CD4-positive, alpha-beta T cell treated with Interleukin-15 for 1 hour (primary cell): Measurements from ENCODE around the gene EIF4A2.
A peak's percentile ranks its signal among the peaks of the same experiment; 100 is the strongest.
"Not testable (repeated sequence)": the region's sequence is repeated elsewhere in the genome, so short reads cannot be mapped to it uniquely, and the experiment has no call there.

Experiments used
- DNase-seq: peaks from one replicate; pipeline ENCODE4 v3.0.0-alpha.2; 2020

Gene EIF4A2

DNA sequence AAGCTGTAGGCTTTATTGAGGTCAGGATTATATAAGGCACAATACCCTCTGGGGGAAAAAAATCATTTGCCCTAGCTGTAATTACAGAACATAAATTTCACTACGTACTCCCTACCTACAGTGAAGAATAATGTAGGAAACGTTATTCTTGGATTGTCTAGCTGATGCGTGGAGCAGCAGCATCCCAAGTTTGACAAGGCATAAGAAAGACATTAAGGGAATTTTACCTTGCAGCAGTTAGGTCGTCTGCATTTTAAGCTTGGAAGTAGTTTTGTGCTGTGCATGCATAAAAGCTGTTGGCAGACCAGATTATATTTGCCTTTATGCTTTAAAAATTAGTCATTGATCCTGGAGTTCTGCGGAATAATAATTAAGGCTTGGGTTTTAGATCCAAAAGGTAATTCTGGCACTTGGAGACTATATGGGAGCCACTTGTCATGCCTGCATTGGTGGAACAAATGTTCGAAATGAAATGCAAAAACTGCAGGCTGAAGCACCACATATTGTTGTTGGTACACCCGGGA, 2.2 kb downstream of the EIF4A2 start:
- DNase-seq = no peak

DNA sequence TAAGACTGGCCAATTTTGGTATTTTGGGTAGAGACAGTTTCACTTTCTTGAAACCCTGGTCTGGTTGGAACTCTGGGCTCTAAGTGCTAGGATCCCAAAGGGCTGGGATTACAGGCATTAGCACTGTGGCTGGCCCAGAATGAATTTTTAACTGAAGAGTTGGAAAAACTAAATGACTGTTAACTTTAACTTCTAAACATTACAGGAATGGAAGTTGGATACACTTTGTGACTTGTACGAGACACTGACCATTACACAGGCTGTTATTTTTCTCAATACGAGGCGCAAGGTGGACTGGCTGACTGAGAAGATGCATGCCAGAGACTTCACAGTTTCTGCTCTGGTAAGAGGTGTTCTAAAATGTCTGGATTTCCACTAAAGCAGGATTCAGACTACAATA, 3.5 kb downstream of the EIF4A2 start:
- no peak for DNase-seq

DNA sequence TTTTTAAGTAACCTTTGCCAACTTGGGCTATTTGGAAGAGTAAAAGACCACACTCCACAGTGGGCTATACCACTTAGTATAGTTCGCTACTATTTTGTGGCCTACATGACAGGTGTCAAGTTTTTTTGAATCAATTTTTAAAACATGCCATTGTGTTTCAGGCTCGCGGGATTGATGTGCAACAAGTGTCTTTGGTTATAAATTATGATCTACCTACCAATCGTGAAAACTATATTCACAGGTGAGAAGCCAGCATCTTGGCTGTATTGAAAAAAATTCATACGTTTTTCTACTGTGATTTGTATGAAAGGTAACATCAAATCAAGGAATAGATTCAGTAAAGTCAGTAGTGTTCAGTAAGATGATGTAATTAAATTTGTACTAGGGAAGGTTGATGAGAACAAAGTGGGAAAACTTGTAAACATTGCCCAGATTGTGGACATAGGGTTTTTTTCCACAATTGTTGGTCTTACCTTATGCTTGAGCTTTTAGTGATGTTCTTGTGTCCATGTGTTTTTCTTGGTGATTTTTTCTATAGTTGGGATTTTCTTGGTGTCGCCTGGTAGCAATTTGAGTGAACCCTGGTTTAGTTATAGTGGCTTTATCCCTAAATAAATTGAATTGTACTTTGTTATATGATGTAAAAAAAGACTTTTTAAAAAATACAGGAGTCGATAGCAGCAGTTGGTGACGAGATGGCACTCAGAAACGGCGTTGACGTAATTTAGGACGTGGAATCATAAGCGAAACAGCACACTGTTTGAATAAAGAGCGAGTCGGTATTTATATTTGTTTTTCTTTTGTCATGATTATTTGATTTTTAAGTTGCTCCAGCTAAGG, 4.5 kb downstream of the EIF4A2 start:
- DNase-seq = no peak

DNA sequence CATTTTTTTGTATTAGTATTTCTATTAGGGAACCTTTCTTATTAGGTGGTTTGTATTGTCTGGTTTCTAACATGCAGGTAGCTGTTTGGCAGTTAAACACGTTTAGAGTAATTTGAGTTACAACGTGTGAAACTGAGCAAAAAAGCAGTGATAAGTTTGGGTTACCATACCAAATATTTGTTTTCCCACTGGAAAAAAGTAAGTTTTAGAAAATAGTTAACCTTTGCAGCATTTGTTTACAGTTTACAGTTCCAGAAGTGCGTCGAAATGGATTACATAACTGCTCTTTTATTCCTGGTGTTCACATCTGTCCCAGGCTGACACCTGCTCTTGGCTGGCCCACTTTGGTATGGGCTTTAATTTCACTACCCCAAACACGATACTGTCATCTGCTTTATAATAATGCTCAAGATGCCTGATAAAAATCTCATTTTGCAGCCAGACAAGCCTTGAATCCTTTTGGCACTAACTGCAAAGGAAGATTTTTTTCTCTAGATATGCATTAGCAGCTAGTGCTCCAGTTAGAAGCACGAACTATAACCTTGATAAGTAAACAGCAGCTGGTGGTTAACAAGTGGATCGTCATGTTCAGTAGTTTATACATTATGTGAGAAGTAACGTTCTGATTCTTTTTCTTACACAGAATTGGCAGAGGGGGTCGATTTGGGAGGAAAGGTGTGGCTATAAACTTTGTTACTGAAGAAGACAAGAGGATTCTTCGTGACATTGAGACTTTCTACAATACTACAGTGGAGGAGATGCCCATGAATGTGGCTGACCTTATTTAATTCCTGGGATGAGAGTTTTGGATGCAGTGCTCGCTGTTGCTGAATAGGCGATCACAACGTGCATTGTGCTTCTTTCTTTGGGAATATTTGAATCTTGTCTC, 5.3 kb downstream of the EIF4A2 start:
- DNase-seq = no peak

DNA sequence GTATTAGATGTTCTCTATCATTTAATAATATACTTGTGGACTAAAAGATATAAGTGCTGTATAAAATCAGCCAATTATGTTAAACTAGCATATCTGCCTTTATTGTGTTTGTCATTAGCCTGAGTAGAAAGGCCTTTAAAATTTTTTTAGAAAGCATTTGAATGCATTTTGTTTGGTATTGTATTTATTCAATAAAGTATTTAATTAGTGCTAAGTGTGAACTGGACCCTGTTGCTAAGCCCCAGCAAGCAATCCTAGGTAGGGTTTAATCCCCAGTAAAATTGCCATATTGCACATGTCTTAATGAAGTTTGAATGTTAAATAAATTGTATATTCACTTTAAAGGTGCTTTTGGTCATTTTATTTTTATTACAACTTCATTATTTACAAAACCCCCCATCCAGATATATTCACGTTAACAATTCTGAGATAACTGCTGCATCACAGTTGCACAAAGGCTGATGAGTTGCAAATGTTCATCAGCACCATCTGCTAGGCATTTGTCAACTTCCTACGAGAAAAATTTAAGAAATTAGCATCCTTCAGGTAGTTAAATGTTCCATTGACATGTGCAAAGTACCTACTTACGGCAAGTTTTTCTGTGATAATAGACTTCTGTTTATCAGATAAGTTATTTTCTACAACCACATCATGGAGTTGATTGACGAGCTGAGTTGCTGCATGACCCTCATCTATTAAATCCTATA, 6.3 kb downstream of the EIF4A2 start:
- no peak for DNase-seq

DNA sequence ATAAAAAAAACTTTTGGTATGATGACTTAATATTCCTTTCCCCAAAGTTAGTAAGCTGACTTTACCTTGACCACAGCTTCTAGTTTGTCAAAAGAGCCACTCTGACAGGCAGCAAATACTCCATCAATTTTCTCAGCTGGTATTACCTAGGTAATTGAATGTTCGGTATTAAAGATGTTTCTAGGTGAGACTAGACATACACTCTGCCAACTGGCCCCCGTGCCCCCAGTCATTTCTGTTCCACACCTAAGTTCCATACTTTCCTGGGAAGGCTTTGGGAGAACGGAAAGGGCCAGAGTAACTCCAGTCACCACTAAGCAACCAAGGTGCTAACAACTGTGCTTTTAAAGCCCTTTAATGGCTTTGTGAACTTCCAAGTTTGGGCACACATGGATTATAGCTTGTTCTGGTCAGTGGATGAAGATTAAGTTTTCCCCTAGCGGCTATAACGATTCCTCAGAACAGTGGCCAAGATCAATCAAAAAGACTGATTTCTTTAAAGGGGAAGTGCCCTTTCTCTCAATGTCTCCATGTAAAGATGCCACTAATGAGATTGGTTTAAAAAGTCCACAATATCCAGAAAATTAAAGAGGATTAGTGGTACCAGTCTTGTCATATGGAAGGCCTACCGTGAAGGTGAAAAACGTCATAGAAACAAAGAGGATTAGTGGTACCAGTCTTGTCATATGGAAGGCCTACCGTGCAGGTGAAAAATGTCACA, 7.0 kb downstream of the EIF4A2 start:
- DNase-seq = no peak

DNA sequence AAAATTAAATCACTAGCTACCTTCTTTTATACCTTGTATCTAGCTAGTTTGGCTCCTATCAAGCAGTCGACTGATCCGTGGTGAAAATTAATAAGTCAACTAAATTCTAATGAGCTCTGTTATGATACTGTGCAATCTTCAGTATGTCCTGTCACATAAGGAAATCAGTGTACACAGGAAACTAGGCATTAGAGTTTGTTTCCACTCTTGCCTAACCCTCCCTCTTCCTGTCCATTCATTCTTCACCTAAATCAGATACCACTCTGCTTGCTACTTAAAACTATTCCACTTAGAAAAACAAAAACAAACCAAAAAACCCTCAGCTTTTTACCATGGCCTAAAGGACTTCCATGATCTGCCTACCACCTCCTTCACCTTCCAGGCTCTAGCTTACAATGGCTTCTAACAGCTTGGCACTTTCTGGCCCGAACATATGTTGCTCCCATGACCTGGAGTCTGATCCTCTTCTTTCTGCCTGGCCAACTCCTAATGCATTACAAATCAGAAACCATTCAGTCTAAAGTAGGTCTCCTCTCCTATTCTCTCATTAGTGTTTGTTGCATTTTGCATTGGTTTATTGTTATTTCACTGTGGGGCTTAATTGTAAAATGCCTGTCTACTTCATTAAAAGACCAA, 15.0 kb downstream of the EIF4A2 start:
- DNase-seq = no peak

DNA sequence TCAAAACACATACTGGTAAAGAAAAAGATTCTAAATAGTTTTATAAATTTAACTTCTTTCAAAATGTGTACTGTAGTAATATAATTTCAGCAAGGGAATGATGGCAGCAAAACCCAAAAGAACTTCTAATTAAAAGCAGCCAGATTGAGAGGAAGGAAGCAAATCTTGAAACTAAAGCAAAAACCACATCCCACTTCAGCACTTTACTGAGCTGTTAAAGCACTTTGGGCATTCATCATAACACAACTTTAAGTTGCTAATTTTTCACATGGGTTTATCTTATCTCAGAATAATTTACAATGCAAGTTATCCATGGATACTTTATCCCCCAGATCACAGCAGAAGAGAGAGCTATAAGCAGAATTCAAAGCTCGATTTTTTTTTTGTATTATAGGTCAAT, 16.9 kb downstream of the EIF4A2 start:
- DNase-seq = no peak

DNA sequence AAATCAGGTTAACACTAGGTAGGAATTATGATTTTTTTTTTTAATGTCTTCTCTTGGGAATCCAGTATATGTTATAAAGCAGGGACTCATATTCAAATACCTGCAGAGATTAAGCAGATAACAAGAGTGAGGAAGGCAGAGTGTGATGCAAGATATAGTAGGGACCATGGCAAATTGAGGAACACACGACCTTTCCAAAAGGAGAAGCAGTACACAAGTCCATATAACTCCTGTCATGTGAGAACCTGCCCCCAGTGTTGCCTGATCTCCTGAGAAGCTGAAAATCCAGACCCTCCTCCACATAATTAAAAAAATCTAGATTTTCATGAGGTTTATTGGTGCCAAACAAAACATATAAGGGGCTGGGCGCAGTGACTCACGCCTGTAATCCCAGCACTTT, 19.3 kb downstream of the EIF4A2 start:
- no peak for DNase-seq

DNA sequence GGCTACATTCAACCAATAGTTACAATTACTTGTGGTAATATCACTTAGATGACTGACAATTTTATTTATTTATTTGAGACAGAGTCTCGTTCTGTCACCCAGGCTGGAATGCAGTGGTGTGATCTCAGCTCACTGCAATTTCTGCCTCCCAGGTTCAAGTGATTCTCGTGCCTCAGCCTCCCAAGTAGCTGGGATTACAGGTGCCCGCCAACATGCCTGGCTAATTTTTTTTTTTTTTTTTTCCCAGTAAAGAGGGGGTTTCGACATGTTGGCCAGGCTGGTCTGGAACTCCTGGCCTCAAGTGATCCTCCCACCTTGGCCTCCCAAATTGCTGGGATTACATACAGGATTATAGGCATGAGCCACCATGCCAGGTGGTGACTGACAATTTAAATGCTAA, 20.1 kb downstream of the EIF4A2 start:
- DNase-seq = not testable (repeated sequence)

DNA sequence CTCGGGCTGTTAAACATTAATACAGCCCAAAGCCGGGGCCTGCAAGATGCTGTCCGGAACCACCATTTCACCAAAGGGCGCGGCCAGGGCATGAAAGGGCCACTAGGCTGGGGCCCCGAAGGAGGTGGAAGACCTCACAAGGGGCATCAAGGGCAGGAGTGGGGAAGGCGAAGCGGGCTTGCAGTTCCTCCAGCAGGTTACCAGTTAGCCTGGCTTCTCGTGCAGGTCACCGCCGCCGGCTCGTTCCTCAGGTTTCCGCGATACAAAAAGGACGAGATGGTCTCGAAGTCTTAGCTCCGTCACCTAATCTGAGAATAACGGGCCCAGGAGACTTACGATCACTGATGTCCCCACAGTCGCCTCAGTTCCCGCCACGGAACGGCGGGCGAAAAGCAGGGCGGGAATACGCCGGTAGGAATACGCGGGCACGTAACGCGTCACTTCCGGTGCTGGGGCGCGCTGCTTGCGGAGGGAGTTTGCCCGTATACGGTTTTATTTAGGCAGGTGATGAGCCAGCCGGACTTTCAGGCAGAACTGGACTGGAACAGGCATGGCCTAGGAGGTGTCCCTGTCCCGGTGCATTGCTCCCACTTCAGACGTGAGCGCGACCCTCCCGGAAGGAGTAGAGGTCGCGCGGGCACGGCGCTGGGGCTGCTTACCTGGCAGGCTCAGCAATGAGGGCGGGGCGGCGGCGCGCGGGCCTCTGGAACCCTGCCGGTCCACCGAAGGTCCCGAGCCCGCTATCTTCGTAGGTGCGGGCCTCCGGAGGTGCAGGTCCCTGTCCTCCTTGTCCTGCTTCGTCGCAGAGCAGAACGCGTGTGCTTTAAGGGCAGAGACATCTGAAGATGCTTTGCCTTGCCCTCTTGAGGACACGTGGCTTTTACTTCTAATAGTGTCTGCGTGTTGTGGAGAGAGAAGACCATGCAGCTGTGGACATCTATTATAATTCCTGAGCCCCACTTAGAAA, 23.0 kb downstream of the EIF4A2 start, which contains the start of gene RFC4:
RFC4 (minus strand) TSS at position 394 of the 967 bp plus-strand sequence. CDS start 1,769 bp downstream, outside the sequence.
- peak; percentile 77 for DNase-seq

DNA sequence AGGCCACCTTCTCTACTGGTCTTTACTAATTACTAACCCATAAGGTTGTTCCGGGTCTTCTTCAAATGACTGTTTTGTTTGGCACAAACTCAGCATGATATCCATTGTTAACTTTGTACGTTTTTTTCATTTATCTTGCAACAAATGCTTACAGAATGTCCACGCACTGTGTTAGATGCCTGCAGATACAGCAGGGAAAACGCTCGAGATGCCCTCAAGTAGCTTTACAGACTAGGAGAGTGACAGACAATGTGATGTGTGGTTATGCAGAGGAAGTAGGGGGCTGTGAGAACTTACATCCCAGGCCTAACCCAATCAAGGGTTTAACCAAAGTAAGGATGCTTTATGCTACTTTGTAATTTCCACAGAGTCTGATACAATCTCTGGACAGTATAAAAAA, 23.9 kb downstream of the EIF4A2 start:
- no peak for DNase-seq

DNA sequence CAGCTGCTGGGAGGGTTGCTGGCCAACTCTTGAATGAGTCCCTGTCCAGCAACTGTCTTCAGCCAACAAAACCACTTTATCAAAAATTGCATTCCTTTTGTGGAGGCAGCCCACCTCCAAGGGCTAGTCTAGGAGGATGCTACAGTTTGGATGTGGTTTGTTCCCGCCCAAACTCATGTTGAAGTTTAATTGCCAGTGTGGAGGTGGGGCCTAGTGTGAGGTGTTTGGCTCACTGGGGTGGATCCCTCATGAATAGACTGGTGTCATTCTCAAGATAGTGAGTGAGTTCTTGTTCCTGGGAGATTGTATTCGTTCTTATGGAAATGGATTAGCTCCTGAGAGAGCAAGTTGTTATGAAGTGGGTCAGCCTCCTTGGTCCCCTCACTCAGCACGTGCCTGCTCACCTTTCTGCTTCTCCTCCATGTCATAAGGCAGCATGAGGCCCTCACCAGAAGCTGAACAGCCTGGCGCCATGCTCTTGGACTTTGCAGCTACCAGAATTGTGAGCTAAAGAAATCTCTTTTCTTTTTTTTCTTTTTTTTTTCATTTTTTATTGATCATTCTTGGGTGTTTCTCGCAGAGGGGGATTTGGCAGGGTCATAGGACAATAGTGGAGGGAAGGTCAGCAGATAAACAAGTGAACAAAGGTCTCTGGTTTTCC, 27.1 kb downstream of the EIF4A2 start:
- no peak for DNase-seq

DNA sequence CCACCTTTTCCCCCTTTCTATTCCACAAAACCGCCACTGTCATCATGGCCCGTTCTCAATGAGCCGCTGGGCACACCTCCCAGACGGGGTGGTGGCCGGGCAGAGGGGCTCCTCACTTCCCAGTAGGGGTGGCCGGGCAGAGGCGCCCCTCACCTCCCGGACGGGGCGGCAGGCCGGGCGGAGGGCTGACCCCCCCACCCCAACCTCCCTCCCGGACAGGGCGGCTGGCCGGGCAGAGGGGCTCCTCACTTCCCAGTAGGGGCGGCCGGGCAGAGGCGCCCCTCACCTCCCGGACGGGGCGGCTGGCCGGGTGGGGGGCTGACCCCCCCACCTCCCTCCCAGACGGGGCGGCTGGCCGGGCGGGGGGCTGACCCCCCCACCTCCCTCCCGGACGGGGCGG, 27.9 kb downstream of the EIF4A2 start:
- DNase-seq = not testable (repeated sequence)

DNA sequence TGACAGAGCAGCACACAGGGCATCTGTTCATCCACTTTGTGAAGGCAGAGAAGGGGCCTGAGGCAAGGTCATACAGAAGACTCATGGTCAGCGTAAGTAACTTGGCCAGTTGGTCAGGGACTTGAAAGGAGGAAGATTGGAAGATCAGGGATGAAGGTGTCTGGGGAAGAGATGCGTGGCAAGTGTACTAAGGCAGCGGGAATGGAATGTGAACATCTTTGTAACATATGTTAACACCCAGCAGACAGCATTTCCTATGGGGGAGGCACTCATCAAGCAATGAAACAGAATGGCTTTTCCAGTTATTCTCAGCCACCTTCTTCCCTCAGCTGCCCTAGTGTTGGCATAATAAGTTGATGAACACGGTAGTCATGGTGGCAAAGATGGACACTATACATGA, 30.7 kb downstream of the EIF4A2 start:
- no peak for DNase-seq

DNA sequence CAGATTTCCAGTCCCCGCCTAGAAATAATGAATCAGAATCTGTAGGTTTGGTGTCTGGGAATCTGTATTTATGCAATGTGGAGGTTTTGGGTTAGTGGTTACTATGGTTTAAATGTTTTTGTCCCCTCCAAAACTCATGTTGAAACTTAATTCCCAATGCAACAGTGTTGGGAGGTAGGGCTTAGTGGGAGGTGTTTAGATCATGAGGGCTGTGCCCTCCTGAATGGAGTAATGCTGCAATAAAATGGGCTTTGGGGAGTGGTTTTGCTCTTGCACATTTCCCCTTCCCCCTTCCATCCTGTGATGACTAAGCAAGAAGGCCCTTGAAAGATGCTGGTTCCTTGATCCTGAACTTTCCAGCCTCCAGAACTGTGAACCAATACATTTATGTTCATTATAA, 32.1 kb downstream of the EIF4A2 start:
- DNase-seq = no peak

DNA sequence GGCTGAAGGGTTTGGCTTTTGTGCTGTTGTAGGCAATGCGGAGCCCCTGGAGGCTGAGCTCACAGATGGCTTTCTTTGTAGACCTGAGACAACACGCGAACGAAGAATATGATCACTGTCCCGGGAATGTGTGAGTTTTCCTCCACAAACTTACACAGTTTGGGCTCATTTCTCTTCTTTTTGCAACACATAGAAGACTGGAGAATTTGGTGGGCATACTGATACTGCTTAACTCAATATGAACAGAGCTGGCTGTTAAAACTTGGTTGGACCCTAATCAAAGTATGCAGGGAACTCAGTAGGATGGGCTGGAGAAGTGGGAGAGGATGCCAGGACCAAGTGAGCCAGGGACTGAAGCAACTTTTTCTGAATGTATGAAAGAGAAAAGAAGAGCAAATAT, 35.1 kb downstream of the EIF4A2 start:
- no peak for DNase-seq

DNA sequence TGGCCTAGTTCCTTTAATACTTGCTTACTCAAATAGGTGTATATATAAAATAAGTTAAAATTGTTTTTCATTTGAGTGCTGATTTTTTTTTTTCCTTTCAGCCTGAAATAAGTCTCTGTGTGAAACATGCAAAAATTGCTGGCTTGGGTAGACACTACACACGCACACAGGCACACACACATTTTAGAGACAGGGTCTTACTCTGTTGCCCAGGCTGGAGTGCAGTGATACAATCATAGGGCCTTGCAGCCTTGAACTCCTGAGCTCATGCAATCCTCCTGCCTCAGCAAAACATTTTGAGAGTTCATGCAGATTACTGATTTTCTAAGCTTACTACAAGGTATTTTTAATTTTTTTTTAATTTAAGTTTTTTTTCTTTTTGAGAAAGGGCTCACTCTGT, 35.6 kb downstream of the EIF4A2 start:
- no peak for DNase-seq

DNA sequence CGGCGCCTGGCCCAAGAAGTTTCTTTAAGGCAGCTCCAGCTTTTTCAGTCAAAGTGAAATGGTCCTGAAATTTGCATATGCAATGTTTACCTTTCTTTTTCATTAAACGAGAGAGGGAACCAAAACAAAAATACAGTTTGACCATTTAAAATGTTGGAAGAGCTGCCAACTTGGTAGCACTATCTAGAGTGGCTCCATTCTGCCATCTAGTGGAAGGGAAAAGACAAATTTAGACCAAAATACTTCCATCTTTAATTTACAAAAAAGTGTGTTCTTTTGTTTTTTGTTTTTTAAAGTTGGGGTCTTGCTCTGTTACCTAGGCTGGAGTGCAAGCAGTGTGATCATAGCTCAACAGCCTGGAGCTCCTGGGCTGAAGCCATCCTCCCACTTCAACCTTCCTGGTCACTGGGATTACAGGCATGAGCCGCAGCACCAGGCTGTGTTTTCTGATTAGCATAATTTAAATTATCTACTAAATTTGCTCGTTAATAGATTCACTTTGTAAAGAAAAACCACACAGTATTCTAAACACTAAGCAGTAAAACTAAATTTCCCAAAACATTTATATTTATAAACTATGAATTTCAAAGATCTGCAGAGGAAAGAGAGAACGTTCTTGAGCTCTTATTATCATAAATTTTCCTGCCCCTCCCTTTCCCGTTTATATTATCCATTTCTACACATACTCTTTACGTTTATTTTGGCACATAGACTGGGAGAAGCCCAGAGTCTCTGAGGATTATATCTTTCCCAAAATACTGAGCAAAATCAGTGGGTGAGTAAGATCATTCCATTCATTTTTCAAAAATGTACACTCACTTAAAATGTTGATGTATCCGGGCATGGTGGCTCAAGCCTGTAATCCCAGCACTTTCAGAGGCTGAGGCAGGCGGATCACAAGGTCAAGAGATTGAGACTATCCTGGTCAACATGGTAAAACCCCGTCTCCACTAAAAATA, 38.3 kb downstream of the EIF4A2 start:
- DNase-seq = no peak
